Non-pigmented ciliary epithelial cell (primary cell): ENCODE results near the gene ATP2B3.

ENCODE experiments used
- DNase-seq: peaks from one replicate; pipeline ENCODE4 v3.0.0-alpha.2; 2010; ENCODE audit warnings: low read depth

ATP2B3 gene

DNA sequence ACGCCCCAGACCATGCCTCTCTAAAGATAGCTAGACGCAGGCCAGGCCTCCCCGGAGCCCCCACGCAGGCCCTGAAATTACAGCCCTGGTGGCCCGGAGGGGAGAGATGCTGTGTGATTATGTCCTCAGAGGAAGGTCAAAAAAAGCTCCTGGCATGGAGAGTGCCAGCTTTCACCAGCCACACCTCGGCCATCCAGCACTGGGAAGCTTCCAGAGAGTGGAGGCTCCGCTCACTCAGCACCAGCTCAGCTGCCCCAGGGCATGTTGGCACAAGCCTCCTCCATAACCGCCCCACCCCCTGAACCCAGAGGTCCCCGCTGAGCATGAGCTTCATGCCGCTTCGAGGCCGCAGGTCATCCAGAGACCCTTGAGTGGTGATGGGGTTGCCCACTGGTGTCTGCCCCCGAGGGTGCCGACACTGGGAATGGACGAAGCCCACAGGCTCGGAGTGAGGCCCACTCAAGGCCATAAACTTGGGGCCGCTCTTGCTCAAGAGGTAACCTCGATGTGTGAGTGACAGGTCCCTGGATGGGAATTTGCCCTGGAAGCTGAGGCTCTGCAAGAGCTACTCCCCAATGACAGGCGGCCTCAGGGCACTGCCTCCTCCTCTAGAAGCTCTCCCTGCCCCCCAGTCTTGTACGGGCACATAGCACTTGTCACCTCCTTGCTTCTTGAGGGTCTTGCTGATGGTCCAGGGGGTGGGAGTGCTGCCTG lies 27.1 kb upstream of the ATP2B3 start:
- DNase-seq: no peak

DNA sequence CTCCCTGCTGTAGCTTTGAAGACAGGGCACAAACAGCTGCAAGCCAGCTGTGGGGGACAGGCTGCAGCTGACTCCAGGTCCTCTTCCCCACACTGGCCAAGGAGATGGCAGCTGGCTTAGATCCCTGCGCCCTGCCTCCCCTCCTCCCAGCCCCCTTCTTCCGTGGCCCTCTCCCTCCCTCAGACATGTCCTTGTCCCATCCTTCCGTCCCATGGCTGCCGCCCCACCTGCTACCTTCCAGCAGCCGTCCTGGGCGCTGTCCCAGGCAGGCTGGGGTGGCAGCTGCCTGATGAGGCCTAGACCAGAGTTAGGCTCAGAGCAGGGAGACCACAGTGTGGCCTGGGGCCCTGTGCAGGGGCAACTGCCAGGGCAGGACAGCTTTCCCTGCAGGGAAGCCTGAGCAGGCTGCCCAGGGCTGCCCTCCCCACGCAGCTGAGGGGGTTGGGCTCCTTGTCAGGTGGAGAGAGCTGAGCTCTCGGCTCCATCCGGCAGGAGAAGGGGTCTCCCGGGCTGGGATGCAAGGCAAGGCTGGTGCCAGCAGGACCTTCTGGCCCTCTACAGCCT lies 26.0 kb upstream of the ATP2B3 start:
- no peak for DNase-seq

DNA sequence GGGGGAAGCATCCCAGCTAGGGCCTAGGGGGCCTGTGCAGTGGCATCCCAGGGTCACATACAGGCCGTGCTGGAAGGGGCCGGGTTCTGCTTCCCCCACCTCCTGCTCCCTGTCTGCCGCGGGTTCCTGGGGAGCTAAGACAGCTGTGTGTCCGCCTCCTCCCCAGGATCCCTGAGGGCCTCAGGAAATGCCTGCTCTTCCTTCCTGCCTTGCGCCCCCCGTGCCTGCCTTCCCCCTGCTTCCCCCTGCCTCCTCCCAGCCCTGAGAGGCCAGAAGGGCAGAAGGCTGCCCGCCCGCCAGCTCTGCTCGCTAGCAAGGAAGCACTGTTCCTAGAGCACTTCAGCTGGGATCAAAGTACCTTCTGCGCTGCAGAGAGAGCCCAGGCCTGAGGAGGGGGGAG lies 25.5 kb upstream of the ATP2B3 start:
- no peak for DNase-seq

DNA sequence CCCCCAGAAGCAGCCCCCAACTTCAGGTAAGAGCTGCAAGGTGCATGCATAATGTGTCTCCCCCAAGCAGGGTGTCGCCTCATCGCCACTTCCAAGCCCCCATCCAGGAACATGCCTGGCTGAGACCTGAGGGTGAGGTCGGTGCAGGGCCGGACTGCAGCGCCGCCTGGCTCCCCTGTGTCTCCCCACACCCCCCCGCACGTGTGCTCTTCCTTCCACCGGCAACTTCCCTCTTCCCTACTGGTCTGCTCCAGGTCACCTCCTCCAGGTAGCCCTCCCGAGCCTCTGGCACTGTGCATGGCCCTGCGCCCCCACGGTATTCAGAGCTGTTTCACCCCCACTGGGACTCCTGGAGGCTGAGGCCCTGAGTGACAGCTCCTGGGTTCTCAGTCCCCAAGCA lies 24.9 kb upstream of the ATP2B3 start:
- DNase-seq: no peak

DNA sequence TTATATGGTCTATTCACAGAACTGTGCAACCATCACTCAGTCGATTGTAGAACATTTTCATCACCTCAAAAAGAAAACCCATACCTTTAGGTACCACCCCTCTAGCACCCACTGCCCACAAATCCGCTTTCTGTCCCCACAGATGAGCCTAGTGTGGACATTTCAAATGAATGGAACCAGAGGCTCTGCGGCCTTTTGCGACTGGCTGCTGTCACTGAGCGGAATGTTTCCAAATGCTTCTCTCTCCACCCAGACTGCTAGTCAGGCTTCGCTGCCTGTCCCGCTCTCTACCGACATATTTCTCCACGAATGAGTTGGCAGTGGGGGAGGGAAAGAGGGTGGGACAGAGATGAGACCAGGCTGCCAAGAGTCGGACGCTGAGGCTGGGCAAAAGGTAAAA lies 24.4 kb upstream of the ATP2B3 start:
- no peak for DNase-seq

DNA sequence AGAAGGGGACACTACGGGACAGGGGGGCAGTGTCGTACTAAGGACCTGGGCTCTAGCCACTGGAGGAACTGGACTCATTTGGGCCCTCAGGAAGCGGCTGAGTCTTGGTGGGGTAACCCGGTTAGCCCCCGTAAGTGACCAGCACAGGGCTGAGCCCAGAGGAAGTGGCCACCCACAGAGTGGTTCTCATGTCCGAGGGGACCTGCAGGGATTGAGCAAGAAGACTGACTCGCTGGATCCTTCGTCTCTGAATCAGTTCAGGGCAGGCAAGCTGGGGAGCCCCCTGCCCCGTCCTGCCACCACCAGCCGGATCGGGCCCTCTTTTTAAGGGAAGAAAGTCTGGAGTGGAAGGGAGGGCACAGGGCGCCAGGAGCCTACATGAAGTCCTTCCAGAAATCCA lies 23.4 kb upstream of the ATP2B3 start:
- DNase-seq: no peak

DNA sequence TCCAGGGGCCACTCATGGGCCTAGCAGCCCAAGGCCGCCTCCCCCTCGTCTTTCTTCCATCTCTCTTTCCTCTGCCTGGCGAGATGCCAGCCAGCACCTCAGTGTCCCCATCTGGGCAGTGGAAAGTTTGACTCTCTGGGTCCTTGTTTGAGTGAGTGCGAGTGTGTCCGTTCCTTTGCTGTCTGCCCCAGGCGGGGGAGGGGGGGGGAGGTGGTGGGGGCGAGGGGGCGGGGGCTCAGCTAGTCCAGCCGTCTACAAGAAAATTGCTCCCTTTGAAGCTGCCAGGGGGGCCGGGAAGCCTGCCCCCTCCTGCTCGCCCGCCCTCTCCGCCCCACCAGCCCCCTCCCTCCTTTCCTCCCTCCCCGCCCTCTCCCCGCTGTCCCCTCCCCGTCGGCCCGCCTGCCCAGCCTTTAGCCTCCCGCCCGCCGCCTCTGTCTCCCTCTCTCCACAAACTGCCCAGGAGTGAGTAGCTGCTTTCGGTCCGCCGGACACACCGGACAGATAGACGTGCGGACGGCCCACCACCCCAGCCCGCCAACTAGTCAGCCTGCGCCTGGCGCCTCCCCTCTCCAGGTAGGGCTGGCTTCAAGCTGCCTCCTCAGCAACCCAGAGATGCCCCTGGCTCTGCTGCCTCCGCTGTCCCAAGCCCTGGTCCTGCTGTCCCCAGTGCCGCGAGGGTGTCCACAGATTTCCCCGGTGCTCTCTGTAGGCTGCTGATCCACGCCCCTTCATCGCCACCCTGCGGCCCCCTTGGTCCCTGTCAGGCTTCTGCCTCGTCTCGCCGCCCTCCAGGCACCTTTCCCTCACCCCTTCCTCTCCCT lies 22.7 kb upstream of the ATP2B3 start, which contains the start of gene BGN:
Gene BGN, plus strand, starts transcription at position 440 of the 821 bp plus-strand sequence. CDS start 9,652 bp downstream, outside the sequence.
- no peak for DNase-seq

DNA sequence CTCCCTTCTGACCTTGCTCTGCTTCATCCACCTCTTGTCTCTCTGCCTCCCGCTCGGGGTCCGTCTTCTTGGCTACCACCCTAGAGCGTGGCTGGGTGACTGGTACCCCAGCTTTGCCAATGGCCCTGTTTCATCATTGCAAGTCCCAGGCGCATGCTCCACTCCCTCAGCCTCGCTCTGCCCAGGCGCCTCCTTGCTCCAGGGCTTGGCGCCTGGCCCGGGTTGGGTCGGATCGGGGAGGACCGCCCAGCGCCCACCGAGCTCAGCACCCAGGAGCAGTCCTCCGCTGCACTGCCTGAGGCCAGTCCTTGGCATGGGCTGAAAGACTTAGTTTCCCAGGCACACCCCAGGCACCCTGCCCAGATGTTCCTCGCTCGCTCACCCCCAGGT lies 22.1 kb upstream of the ATP2B3 start:
- no peak for DNase-seq

DNA sequence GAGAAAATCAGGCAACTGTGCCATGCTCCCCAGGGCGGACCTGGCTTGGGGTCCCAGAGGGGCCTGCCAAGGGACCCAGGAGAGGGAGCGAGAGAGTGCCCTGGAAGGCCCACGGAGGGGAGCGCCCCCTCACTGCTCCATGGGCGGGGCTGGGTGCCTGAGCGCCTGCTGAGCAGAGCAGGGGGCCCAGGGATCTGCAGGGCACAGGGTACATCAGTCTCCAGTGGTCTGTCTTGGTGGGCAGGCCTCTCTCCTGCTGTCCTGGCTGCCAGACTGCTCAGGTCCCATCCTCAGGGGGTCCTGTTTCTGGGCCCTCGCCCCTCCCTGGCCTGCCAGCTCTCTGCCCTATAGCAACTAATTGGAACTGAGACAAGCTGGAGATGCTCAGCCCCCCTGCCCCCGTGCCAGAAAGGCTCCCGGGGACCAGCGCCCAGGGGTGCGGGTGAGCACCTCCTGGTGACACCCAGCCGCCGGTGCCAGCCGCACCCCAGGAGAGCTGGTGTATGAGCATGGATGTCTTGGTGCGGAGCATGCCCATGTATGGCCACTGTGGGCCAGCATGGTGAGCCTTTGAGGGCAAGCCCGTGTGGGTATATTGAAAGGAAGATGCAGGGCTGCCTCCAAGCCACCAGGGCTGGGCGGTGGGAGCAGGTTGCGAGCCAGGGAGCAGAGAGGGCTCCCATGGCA lies 21.4 kb upstream of the ATP2B3 start:
- no peak for DNase-seq

DNA sequence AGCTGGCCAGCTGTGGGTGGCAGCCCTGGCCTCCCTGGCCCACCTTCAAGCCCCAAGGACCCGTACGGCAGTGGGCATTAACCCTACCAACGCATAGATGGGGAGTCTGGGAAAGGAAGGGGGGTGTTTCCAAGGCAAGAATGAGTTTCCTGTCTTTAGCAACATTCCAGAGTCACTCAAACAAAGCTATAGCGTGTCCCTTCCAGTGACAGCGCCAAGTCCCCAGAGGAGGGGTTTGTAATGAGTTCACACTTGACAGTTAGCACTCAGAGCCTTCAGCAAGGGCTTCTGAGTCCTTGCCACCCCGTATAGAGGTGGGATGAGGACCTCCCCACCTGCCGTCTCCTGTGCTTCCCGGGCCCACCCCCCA lies 20.9 kb upstream of the ATP2B3 start:
- DNase-seq: no peak

DNA sequence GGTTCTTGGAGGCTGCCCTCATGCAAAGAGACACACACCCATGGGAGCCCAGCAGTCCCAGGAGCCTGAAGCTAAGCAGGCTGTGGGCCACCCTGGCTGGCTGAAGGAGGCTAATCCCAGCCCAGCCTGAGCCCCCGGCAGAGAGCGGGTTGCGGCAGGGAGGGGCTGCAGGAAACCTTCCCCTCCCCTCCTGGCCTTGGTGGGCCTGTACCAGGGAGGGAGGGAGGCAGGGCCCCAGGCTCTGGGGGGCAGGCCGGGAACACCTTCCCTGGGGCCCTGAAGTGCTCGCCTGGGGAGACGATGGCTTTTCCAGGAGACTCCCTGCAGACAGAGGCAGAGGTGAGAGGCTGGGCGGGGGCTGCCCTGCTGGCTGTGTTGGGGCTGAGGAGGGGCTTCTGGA lies 19.0 kb upstream of the ATP2B3 start:
- no peak for DNase-seq

DNA sequence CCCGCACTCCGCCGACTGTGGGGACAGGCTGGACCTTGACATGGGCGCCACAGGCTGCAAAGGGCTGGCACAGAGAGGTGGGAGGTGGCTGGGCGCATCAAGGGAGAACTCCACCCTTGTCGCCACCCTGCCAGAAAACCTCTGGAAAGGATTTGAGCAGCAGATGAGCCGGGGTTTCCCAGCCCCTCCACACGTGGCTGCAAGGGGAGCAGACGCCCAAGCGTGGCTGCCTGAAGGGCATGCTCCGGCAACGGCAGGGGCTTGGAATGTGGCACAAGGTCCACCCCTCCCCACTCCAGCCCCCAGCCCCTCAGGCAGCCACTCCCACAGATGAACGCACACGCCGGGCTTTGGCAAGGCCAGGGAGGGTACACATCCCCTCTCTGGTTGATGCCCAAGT lies 18.1 kb upstream of the ATP2B3 start:
- DNase-seq: no peak

DNA sequence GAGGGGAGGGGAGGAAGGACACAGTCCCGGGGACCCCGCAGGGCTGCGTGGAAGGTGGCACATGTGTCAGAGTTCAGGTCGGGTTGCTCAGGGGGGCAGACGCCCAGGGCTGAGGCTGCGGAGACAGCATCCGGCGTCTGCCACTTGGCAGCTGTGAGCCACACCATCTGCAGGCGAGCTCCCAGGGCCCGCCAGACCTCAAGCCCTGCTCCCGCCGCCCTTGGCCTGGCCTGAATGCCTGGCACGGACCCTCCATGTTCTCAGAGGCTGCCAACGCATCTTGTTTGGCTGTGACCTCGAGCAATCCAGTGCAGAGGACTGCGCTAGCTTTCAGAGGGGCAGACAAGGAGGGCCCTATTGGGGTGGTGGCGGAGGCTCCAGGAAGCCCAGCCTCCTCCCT lies 17.6 kb upstream of the ATP2B3 start:
- no peak for DNase-seq

DNA sequence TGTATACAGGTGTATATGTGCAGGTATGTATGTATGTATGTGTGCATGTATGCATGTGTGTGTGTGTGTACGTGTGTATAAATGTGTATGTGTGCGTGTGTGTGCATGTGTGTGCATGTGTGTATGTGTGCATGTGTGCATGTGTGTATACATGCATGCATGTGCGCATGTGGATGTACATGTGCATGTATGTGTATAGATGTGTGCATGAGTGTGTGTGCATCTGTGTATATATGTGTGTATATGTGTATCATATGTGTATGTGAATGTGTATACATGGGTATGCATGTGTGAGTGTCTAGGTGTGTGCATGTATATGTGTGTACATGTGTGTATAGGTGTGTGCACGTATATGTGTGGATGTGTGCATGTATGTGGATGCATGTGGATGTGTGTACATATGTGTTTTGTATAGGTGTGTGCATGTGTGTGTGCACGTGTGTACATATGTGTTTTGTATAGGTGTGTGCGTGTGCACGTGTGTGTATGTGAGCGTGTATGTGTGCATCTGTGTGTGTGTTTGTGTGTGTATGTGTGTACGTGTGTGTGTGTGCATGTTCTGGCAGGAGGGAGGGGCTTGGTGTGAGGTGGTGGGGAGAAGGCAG lies 16.7 kb upstream of the ATP2B3 start:
- no peak for DNase-seq

DNA sequence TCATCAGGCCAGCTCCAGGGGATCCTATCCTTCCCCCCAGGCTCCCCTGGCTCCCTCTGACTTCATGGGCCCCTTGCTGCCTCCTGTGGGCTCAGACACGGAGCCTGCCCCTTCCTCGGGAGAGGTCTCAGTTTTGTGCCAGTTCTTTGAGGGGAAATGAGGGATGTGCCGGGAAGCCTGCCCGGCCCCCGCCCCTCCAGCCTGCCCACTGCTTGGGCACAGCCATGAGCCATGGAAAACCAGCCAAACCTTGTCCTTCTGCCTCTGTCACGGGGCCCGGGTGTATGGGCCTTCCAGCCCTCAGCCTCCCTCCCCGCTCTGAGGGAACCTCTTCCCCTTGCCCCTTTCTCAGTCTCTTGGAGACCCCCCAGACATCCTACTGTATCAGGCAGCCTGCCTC lies 15.9 kb upstream of the ATP2B3 start:
- DNase-seq: no peak

DNA sequence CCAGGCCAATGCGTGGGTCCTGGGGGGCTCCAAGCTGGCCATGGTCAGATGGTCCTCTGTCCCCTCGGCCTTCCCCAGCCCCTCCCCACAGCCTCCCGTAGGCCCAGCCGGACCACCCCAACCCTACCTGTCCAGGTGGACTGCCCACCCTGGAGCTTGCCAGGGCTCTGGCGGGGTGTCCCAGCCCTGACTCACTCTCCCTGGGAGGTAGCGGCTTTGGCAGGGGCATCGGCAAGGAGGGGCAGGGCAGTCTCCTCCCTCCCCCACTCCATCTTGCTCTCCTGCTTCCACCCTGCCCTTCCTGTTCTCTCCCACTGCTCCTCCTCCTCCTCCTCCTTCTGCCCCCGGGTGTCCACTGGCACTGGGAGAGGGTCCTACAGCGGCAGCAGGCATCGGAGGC lies 15.3 kb upstream of the ATP2B3 start:
- DNase-seq: no peak

DNA sequence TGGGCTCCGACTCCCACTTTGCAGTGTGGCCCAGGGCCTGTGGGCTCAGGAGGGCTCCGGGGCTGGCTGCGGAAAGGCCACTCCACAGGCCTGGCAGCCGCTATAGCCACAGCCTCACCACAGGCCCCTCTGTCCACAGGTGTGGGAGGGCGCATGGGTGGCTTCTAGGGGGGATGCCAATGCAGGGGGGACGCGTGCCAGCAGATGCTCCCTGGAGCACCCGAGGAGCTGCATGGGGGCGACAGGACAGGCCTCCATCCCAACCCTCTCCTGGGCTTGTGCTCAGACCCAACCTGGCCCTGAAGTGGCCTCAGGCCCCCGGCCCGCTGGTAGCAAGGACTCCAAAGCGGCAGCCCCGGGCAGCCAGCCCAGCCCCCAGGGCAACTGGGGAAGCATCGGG lies 14.6 kb upstream of the ATP2B3 start:
- DNase-seq: no peak

DNA sequence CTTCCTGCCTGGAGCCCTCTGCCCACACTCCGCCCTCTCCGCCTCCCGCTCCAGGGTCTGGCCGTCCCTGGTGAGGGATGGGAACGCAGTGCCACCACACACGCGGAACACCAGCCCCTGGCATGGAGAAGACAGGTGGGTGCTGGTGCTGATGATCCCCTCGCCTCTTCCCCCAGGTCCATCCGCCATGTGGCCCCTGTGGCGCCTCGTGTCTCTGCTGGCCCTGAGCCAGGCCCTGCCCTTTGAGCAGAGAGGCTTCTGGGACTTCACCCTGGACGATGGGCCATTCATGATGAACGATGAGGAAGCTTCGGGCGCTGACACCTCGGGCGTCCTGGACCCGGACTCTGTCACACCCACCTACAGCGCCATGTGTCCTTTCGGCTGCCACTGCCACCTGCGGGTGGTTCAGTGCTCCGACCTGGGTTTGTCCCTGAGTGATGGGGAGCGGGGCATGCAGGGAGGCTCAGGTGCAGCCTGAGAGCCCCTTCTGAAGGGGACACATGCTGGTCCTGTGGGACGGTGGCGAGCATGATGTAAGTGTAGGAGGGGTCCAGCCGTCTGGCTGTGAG lies 12.9 kb upstream of the ATP2B3 start:
- no peak for DNase-seq

DNA sequence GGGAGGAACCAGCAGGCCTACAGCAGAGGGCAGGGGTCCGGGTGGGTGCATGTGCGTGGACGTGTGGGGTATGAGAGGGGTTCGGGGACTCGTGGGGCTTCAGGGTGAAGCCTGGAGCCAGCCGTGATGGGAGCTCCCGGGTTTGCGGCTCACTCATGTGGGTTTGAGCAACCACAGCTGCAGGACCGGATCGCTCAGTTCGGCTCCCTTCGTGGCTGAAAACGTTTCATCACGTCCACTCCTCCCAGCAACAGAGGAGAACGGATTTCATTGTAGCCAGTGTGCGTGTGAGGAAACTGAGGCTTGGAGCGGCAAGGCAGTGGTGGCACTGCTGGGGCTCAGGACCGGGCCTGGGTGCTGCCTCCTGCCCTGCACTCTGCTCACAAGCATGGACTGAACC lies 12.1 kb upstream of the ATP2B3 start:
- DNase-seq: no peak

DNA sequence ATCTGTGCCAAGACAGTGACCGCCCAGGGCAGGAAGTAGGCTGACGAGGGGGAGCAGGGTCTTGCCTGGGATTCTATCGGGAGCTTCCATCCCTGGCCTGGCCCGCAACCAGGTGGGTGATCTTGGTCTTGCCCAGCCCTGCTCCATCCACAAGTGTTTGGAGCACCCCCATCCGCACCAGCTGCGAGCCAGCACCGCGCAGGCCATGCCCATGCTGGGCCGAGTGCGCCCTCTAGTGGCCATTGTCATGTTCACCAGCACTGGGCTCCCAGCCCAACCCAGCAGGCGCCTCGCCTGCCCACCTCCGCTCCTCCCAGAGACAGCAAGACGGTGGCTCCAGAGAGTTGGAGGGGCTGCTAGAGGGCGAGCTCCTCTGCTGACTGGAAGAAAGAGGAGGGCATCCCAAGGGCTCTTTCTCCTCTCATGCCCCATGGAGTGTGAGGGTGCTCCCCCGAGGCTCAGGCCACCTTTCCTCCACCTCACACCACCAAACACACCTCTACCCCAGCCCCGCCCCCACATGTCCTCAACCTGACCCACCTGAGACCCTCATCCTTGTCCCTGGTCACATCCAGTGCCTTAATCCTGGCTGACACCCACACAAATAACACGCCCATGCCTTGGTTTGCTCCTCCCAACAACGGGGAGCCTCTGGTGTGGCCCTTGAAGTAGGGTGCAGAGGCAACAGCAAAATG lies 9.8 kb upstream of the ATP2B3 start:
- peak; percentile 20 for DNase-seq

DNA sequence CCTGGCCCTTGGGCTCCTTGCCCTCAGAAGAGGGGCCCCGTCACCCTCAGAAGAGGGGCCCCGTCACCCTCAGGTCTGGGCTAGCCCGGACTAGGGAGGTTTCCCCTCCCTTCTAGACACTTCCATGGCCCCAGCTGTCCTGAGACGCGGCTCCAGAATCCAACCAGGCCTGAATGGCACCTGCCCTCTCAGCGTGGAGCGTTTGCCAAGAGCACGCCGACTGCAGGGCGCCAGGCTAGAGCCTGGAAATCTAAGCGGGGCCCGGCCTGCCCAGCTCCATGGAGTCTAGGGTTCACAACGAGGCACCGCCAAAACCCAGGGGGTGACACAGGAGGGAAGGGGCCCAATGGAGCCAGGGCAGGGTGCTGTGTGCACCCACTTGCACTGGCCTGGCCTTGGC lies 7.8 kb upstream of the ATP2B3 start:
- DNase-seq: no peak
